LoVo (cell line): ENCODE results near the gene INPP5E.

Experiments
- DNase-seq: peaks from one replicate; pipeline ENCODE4 v3.0.0-alpha.2; 2016; ENCODE audit warnings: low spot score

Gene INPP5E

GRCh38 chr9:136447173-136447778, 7.6 kb upstream of the INPP5E start:
- no peak for DNase-seq

DNA sequence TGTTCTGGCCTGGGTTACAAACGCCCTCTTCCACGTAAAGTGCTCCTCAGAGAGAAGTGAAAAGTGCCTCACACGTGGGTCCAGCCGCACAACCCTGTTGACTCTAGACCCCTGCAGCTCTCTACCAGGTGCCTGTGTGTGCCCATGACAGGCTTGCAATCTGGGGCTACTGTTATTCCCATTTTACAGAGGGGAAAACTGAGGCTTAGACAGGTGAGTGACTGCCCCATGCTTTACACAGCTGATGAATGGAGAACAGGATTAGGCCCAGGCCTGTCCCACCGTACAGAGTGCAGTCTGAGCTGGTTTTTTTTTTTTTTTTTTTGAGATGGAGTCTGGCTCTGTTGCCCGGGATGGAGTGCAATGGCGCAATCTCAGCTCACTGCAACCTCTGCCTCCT, 6.2 kb upstream of the INPP5E start:
- no peak for DNase-seq

GRCh38 chr9:136444102-136444501, 4.5 kb upstream of the INPP5E start:
- no peak for DNase-seq

DNA sequence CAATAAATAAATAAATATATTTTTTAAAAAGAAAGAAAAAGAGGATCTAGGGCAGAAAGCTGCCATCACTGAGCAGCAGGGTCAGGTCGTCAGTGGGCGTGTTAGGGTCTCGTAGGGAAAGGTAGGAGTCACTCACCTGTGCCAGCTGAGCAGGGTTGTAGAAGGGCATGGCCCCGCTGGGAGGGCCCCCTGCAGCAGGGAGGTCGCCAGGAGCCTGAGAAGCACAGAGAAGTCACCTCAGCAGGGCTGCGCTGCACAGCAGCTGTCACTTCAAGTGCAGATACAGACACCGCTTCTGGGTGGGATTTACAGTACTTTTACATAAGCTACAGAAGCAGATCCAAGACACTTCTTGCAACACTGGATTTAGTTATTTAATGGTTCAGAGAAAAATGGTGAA, 4.0 kb upstream of the INPP5E start:
- DNase-seq = no peak

DNA sequence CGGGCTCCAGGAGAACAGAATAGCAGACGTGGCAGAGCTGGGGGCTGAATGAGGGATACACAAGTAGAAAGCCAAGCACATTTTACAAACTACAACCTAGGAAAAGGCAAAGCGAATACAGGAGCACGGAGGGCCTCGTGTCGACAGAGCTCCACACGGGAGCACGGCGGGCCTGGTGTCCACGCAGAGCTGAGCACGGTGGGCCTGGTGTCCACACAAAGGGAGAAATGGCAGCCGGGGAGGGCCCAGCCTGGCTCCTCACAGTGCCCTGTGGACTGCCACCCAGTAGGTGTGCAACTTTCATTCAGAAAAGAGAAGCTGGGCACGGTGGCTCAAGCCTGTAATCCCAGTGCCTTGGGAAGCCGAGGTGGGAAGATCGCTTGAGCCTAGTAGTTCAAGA, 3.4 kb upstream of the INPP5E start:
- DNase-seq = no peak

DNA sequence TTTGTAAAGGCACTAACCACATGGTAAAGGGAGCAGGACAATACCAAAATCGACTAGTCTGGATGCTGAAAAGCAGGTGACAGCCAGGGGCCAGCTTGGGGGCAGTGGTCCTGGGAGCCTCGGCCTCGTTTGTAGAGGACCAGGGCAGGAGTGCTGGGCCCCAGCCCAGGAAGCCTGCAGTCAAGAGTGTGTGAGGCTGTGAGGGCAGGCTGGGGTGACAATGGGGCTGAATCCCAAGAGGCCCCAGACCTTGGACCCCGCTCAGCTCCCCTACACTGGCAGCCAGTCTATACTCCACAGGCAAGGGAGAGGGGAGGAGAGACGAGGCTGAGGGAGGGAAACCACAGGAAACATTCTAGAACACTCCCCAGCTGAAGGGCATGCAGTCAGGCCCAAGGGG, 2.6 kb upstream of the INPP5E start:
- no peak for DNase-seq

DNA sequence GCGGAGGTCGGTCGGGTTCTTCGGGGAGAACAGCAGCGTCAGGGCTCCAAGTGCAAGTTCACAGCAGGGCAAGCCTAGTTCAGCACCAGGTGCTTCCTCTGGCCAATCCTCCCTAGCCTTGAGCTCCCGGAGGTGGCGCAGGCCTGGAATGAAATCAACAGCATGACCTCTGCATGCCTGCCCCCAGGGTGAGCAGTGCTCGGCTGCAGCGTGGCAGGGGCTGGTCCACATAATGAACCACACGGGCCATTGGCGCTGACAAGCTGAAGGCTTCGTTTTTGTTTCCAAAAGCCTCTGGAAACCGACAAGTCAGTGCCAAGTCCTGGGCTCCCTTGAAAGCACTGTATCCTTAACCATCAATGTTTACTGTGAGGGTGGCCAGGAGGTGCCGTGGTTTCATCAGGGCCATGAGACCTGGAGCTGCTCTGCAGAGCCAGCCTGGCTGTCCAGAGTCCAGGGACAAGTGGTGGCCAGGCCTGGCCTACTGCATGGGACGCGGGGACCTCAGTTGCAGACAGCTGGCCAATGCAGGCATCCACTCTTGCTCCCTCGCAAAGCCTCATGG, 2.1 kb upstream of the INPP5E start:
- DNase-seq = no peak

- DNase-seq = no peak
These were observed 1.6 kb upstream of the INPP5E start for GRCh38 chr9:136441191-136441680.

DNA sequence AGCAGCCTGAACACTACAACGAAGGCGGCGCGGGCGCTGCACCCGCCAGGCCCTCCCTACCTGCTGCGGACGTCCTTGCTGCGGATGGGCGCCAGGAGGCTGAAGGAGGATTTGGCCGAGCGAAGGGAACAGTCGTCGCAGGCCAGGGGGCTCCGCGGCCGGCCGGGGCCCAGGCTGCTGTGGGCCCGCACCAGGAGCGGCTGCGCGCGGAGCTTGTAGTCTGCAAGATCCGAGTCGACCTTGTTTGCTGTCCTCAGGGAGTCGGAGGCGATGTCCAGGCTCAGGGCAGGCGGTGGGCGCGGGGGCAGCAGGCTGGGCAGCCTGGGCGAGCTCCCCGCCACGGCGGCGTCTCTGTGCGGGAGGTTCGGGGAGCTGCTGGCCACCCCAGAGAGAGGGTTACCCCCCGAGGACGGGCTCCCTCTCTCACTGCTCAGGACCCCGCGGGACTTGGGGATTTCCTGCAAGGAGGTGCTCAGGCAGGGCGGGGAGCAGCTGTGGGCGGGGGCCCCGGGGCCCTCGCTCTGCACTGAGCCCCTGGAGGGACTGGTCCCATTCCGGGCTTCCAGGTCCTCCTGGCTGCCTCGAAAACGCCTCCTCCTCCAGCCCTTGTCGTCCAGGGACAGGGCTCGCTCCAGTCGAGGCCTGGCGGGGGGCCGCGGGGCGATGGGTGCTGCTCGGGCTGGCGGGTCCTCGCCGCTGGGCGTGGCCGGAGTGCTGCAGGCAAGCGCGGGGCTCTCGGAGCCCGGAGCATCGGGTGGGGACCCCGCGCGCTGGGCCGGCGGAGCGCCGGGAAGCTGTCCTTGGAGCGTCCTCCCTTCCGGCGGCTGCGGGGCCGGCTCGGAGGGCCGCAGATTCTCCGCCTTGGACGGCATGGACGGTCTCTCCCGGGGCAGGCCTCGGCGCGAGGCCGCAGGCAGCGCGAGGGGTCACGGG, 831 bp downstream of the INPP5E start:
- peak; percentile 22 for DNase-seq

- no peak for DNase-seq
These were observed 1.7 kb downstream of the INPP5E start for GRCh38 chr9:136437839-136438547.

- no peak for DNase-seq
These were observed 2.2 kb downstream of the INPP5E start for GRCh38 chr9:136437430-136437829.

DNA sequence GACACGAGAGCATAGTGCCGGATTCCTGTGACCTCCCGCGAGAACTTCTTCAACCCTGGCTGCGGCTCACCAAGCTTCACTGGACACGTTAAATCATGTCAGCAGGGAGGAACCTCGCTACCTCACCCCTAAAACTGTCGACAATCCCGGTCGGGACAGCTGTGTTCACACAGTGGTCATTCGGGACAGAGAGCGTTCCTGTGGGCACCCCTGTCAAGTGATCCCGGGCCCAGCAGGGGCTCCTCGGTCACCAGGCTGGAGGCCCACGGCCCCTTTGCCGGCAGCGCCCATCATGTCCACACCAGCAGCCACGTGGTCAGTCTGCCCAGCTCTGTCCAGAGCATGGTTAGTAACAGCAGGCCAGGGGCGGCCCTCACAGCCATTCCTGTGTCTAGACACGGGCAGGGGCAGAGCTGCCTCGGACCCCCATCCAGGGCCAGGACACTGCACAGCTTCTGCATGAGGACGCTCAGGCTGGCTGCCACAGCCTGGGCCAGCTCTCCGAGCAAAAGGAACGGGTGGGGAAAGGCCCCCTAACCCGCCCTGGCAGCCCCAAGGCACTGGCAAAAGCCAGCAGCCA, 3.5 kb downstream of the INPP5E start:
- no peak for DNase-seq

GRCh38 chr9:136434580-136435169, 5.0 kb downstream of the INPP5E start:
- DNase-seq = no peak

DNA sequence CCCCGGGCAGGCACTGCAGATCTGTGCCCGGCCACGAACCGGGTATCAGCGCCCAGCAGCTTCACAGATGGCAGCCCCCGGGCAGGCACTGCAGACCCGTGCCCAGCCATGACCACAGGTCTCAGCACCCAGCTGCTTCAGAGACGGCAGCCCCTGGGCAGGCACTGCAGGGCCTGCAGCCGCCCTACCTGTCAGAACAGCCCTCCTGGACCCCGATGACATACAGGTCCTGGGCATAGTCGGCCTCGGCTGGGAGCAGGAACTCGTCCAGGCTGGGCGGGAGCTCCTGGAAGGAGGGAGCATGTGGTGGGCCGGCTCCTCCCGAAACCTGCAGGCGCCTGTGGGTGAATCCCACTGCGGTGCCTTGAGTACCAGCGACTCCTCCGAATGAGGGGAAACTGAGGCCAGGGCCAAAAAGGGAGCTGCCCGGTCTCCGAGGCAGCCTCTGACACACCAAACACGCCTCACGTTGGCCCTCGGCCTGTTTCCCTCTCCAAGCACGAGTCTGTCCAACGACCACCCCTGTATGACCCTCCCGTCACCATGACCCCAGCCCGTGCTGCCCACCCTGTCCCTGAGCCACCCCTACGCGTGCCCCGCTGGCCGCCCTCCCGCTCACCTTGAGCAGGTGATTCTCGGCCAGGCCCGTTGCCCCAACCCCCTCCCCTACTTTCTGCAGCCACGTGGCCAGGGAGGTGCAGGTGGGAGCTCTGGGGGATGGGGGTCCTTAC, 5.6 kb downstream of the INPP5E start:
- DNase-seq = no peak

GRCh38 chr9:136433043-136433715, 6.5 kb downstream of the INPP5E start:
- no peak for DNase-seq

DNA sequence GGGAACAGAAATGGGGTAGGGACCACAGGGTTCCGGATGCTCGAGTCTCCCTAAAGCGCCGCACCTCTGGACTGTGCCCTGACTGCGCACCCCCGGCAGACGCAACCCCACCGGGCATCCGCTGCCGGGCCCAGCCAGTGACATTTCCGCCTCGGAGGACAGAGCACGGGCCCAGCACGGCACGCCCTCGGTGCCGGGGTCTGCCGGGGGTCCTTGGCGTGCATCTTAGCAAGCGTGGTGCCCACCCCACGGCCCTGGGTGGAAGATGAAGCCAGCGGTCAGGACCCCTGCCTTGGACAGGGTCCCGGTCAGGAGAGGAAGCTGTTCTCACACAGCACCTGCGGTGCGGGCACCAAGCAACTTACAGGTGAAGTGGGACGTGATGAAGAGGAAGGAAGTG, 7.1 kb downstream of the INPP5E start:
- DNase-seq = no peak

DNA sequence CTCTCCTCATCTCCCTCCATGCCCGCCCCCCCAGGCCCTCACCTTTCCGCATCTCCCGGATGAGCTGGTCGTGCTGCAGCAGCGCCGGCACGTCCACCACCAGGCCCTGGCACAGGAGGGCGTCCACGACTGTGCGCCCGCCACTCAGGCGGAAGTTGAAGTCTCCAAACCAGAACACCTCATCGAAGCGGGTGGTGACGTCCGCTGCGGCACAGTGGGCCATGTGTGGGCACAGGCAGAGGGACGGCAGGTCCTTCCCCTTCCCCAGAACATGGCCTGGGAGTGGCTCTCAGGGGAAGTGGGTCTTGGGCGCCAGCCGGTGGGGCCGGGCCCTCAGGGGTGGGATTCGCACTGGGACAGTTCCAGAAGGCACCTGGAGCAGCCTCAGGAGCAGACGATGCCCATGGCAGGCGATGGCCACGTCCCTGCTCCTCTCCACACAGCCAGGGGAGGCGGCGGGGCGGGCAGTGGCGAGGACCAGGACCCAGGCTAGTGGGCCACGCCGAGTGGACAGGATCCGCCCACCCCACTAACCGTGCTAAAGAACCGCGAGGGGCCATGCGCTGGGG, 7.8 kb downstream of the INPP5E start:
- no peak for DNase-seq

- DNase-seq = no peak
These were observed 8.9 kb downstream of the INPP5E start for GRCh38 chr9:136430588-136431234.

DNA sequence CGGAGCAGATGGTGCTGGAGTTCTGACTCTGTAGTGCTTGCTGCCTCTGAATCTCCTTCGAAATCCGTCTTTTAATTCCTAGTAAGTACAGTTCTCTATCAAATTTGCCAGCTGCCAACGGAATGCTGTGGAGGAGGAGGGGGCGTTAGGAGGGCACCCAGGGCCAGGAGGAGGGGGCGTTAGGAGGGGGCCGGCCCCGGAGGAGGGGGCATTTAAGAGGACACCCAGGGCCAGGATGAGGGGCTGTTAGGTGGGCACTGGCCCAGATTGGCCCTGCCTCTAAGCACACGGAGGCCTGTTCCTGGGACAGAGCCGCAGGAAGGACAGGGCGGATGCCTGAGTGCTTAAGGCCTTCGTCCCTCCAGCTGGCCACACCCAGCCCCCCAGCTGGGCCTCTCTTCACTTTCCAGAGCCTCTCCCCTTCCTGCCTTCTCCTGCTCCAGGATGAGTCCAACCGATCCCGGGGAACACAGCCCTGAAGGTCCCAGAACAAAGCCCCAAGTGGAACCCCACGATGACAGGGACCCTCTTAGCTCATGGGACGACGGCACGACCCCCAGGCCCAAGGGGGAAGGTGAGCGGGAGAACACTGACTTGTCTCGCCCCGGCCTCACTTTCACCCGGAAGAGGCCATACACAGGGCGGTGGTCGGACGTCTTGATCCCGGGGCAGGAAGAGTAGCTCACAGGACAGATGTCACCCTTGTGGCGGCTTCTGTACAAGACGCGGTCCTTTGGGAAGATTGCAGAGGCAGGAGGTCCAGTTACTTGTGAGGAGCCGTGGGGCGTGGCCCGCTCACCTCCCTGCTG, 9.8 kb downstream of the INPP5E start:
- no peak for DNase-seq
